GM12878 (cell line): ENCODE data around the gene MAN1B1. TPM values are rescaled to one million over a fixed set of nuclear protein-coding genes. Genes with fewer than 3 reads are reported as not detected.

Source experiments
- ATAC-seq: fragments of 200-7000 bp; cut with Tn5 transposase; 3 replicates; pipeline ENCODE4 v1.9.1; 2020; ENCODE audit warnings: mild to moderate bottlenecking, moderate library complexity
- BruUV-seq: library from RNA; stranded (reverse); fragments of 400-500 nt; replicated peaks from 2 replicates; lab custom pipeline; 2021; lab: Mats Ljungman, UMichigan
- CTCF ChIA-PET: fragments of 300-600 bp; sonication (Branson Sonifier 250); formaldehyde crosslinking; extraction: SDS; loops from one replicate; lab custom pipeline; 2021; ENCODE audit warnings: inconsistent platforms; lab: Yijun Ruan, JAX
- POLR2A ChIA-PET: fragments of 350-600 bp; formaldehyde crosslinking; extraction: SDS; loops from one replicate; lab custom pipeline; 2021; ENCODE audit warnings: inconsistent platforms; lab: Charles Lee
- RAD21 ChIA-PET: fragments of 300-600 bp; sonication (Branson Sonifier 250); formaldehyde crosslinking; loops from one replicate; lab custom pipeline; 2023; ENCODE audit warnings: antibody characterized with exemption; ENCODE audit not compliant: unreplicated experiment; lab: Charles Lee
- SMC1A ChIA-PET: fragments of 300-600 bp; sonication (Branson Sonifier 250); formaldehyde crosslinking; loops from one replicate; lab custom pipeline; 2023; ENCODE audit not compliant: unreplicated experiment, uncharacterized antibody; lab: Charles Lee
- DNase-seq: peaks from one replicate; pipeline ENCODE4 v3.0.0-alpha.2; 2011; ENCODE audit warnings: low read depth, low spot score
- FAIRE-seq: peaks from 3 replicates; lab custom pipeline; 2011; peaks lifted over from hg19 to GRCh38; lab: Jason Lieb, UNC
- H2AFZ ChIP-seq: 2 replicates; pipeline ENCODE4 v1.6.0; 2011; ENCODE audit warnings: low read depth, low read length, control low read depth; ENCODE audit not compliant: control insufficient read depth
- H3K27ac ChIP-seq: 2 replicates; pipeline ENCODE4 v1.5.1; 2011; ENCODE audit warnings: control low read depth; ENCODE audit not compliant: control insufficient read depth, insufficient read depth
- H3K27me3 ChIP-seq, 2 experiments: replicated peaks in 1 of 2; 2 replicates each; pipeline versions ENCODE4 v1.6.0 to v1.6.1; 2011; ENCODE audit warnings: low read length in 1 of 2; ENCODE audit not compliant: control insufficient read depth in 2 of 2, insufficient read depth in 2 of 2
- H3K36me3 ChIP-seq, 2 experiments: 2 replicates each; pipeline ENCODE4 v1.5.1; 2011; ENCODE audit warnings: low read length in 1 of 2; ENCODE audit not compliant: control insufficient read depth in 2 of 2, insufficient read depth in 2 of 2
- H3K4me1 ChIP-seq: 2 replicates; pipeline ENCODE4 v1.6.1; 2011; ENCODE audit warnings: mild to moderate bottlenecking, low read length, moderate library complexity, mixed read lengths; ENCODE audit not compliant: control insufficient read depth, insufficient read depth
- H3K4me2 ChIP-seq: 2 replicates; pipeline ENCODE4 v1.6.0; 2011; ENCODE audit warnings: control low read depth; ENCODE audit not compliant: control insufficient read depth, insufficient read depth
- H3K4me3 ChIP-seq: fragments of 200-600 bp; sonication (generic); 2 replicates; pipeline ENCODE4 v1.5.1; 2016
- H3K79me2 ChIP-seq: 2 replicates; pipeline ENCODE4 v1.6.0; 2011; ENCODE audit warnings: low read length; ENCODE audit not compliant: control insufficient read depth, insufficient read depth
- H3K9ac ChIP-seq: 2 replicates; pipeline ENCODE4 v1.8.0; 2011; ENCODE audit warnings: low read length, control low read depth, mixed read lengths; ENCODE audit not compliant: control insufficient read depth, insufficient read depth
- H3K9me3 ChIP-seq: replicated peaks from 3 replicates; pipeline ENCODE4 v1.5.1; 2011; ENCODE audit warnings: mild to moderate bottlenecking, low read length; ENCODE audit not compliant: control insufficient read depth, insufficient read depth
- H4K20me1 ChIP-seq: 2 replicates; pipeline ENCODE4 v1.6.0; 2011; ENCODE audit not compliant: control insufficient read depth, insufficient read depth
- WGBS: methylation state at CpG from one replicate; pipeline ENCODE4 v1.1.6; 2016; ENCODE audit warnings: low lambda C conversion rate; ENCODE audit not compliant: insufficient replicate concordance, insufficient coverage; ENCODE audit errors: missing lambda C conversion rate; 5-methylcytosine and 5-hydroxymethylcytosine counted together
- in situ Hi-C: fragments of 300-500 bp; cut with MboI; formaldehyde crosslinking; loops from 9 replicates; pipeline ENCODE4 v1.14.3; 2018; ENCODE audit warnings: mixed read lengths
- intact Hi-C: fragments of 100-400 bp; cut with micrococcal nuclease; formaldehyde crosslinking; loops from one replicate; pipeline ENCODE4 v1.14.2; 2022; ENCODE audit not compliant: unreplicated experiment
- polyA plus RNA-seq, 11 experiments: library from polyadenylated mRNA; depleted of rRNA in 4 of 11; unstranded in 6 of 11; stranded (reverse) in 5 of 11; fragments of >200 nt; fragmentation: Nextera tagmentation in 4 of 11; fragmentation: Illumina TruSeq in 1 of 11; extraction: Ambion mirVana in 4 of 11; extraction: Trizol in 1 of 11; gene quantifications; 1 replicate in 1 of 11; 2 replicates in 10 of 11; pipeline versions ENCODE4 v1.2.1 to v1.2.3, GENCODE V29; 2011 to 2016; ENCODE audit warnings: inconsistent platforms in 2 of 11, missing spikeins in 2 of 11, low read depth in 1 of 11
- total RNA-seq, 4 experiments: library from RNA; depleted of rRNA in 3 of 4; stranded (reverse); fragments of >200 nt in 3 of 4; fragmentation: Illumina TruSeq in 1 of 4; extraction: Trizol in 1 of 4; gene quantifications; 2 replicates each; pipeline versions ENCODE4 v1.2.1 to v1.2.3, GENCODE V29; 2013 to 2021
- TF ChIP-seq, protein P1 (sequence below): IDR thresholded peaks from 2 replicates; pipeline ENCODE4 v1.6.1; 2011; ENCODE audit warnings: borderline replicate concordance, low read depth, mild to moderate bottlenecking, moderate library complexity, low read length; ENCODE audit not compliant: insufficient read depth, poor library complexity, severe bottlenecking
- TF ChIP-seq, protein P2 (sequence below): fragments of 450-650 bp; IDR thresholded peaks from 2 replicates; pipeline ENCODE4 v1.6.1; 2018; ENCODE audit warnings: mild to moderate bottlenecking, low read depth, moderate library complexity; ENCODE audit not compliant: partially characterized antibody

MAN1B1 gene
- total and polyA plus RNA-seq, 10 of the 15 experiments (the other 5 are each of a cell fraction or from before 2014, with no cell fraction given): 0.71 to 34.1 (median 22.7) TPM

DNA sequence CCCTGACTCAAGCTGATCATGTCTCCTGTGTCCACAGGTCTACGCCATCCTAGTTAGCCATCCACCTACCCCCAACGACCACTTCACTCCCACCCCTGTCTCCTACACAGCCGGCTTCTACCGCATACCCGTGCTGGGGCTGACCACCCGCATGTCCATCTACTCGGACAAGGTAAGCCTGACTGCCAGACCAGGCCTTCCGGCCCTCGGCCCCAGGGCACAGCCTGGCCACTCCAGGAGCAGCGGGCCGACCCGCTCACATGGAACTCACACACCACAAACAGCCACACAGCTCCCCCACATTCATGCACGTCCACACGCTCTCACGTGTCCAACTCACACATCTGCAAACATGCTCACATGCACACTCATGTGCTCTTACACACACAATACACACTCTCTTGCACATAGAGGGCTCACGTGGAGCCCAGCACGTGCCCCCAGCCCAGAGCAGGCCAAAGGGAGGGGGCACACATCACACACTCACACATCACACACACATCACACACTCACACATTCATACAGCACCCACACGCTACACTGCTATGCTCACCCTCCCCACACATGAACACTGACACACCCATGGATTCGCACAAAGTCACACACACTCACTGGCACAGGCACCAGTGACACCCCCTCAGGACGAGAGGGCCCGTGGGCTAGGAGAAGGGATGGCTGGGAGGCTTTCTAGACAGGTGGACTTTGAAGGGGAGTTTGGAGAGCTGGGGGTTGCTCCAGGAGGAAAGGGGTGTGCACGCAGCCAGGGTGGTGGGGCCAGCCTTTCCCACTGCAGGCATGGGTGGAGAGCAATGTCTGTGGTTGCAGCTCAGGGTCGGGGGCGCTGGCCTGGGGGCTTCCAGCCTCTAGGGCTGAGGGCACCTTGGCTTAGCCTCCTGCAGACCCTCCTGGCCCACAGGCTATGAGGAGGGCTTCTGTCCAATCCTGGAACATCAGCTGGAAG is 55.5 kb downstream of the MAN1B1 start:
- FAIRE-seq: no peak
- in situ Hi-C loops: no loop called here
- Histone ChIP-seq H3K27me3 (peaks cover 7 to 12% of the 10 kb centered on the region in 2 experiments), H3K4me3 (no peak overlapping the region), H4K20me1 (no peaks in the 10 kb centered on the region), H3K27ac (no peak overlapping the region), H3K36me3 (no peaks in the 10 kb centered on the region), H3K4me1 (no peaks in the 10 kb centered on the region), H3K9me3 (no peaks in the 10 kb centered on the region; the same call in 2 of the 3 replicates), H3K4me2 (no peak overlapping the region), H3K9ac (no peak overlapping the region), H2AFZ (no peak overlapping the region), H3K79me2 (no peaks in the 10 kb centered on the region)
- ChIA-PET CTCF (no interaction called here), SMC1A (no interaction called here), RAD21 (no interaction called here), POLR2A (interaction anchor here (0.6 to 1.0 kb wide), 3 partner anchors 7 to 10 kb away, joined by 3 to 5 read pairs (median 4); no protein-coding TSS in a partner anchor)
- TF ChIP-seq, protein P1, sequence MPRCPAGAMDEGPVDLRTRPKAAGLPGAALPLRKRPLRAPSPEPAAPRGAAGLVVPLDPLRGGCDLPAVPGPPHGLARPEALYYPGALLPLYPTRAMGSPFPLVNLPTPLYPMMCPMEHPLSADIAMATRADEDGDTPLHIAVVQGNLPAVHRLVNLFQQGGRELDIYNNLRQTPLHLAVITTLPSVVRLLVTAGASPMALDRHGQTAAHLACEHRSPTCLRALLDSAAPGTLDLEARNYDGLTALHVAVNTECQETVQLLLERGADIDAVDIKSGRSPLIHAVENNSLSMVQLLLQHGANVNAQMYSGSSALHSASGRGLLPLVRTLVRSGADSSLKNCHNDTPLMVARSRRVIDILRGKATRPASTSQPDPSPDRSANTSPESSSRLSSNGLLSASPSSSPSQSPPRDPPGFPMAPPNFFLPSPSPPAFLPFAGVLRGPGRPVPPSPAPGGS: peak; percentile 56
- TF ChIP-seq, protein P2, sequence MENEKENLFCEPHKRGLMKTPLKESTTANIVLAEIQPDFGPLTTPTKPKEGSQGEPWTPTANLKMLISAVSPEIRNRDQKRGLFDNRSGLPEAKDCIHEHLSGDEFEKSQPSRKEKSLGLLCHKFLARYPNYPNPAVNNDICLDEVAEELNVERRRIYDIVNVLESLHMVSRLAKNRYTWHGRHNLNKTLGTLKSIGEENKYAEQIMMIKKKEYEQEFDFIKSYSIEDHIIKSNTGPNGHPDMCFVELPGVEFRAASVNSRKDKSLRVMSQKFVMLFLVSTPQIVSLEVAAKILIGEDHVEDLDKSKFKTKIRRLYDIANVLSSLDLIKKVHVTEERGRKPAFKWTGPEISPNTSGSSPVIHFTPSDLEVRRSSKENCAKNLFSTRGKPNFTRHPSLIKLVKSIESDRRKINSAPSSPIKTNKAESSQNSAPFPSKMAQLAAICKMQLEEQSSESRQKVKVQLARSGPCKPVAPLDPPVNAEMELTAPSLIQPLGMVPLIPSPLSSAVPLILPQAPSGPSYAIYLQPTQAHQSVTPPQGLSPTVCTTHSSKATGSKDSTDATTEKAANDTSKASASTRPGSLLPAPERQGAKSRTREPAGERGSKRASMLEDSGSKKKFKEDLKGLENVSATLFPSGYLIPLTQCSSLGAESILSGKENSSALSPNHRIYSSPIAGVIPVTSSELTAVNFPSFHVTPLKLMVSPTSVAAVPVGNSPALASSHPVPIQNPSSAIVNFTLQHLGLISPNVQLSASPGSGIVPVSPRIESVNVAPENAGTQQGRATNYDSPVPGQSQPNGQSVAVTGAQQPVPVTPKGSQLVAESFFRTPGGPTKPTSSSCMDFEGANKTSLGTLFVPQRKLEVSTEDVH: no peak
- intact Hi-C loops: no loop called here
- ATAC-seq: no peak
- BruUV-seq: no TSS peak
- DNase-seq: no peak
- whole genome bisulfite sequencing: 32% methylated on average over 24 of the region's 24 CpGs
